Activated CD8-positive, alpha-beta memory T cell treated with anti-CD3 and anti-CD28 coated beads, Interleukin-2, amount 50 U/mL, for 24 hours (primary cell): ENCODE data around the gene S1PR2.
"Not testable (repeated sequence)": the region's sequence is repeated elsewhere in the genome, so short reads cannot be mapped to it uniquely, and the experiment has no call there.

Experiments used
- DNase-seq: peaks from one replicate; pipeline ENCODE4 v3.0.0-alpha.2; 2020; ENCODE audit errors: extremely low read depth

The S1PR2 gene

GRCh38 chr19:10254244-10254643, 23.1 kb upstream of the S1PR2 start:
- DNase-seq: no peak

GRCh38 chr19:10252707-10253106, 21.6 kb upstream of the S1PR2 start:
- no peak for DNase-seq

GRCh38 chr19:10251792-10252694, 20.9 kb upstream of the S1PR2 start, which contains the start of gene MRPL4:
Gene MRPL4 (plus strand): TSS chr19:10252214. CDS start chr19:10252254, 40 bp downstream.
- peak; percentile 93 for DNase-seq

GRCh38 chr19:10246511-10246910, 15.4 kb upstream of the S1PR2 start:
- no peak for DNase-seq

GRCh38 chr19:10245189-10245939, 14.2 kb upstream of the S1PR2 start:
- DNase-seq: no peak

GRCh38 chr19:10243606-10244005, 12.5 kb upstream of the S1PR2 start:
- no peak for DNase-seq

GRCh38 chr19:10241826-10242449, 10.8 kb upstream of the S1PR2 start:
- DNase-seq: not testable (repeated sequence)

GRCh38 chr19:10238172-10238783, 7.1 kb upstream of the S1PR2 start:
- DNase-seq: no peak

GRCh38 chr19:10237702-10238101, 6.6 kb upstream of the S1PR2 start:
- DNase-seq: no peak

- not testable (repeated sequence) for DNase-seq
These were observed 4.3 kb upstream of the S1PR2 start for GRCh38 chr19:10235409-10235808.

GRCh38 chr19:10235003-10235402, 3.9 kb upstream of the S1PR2 start:
- DNase-seq: no peak

- no peak for DNase-seq
These were observed 2.8 kb upstream of the S1PR2 start for GRCh38 chr19:10233946-10234345.

- DNase-seq: no peak
These were observed 589 bp upstream of the S1PR2 start for GRCh38 chr19:10231612-10232228.

- DNase-seq: no peak
These were observed 814 bp downstream of the S1PR2 start for GRCh38 chr19:10230173-10230860.

- DNase-seq: no peak
These were observed 2.2 kb downstream of the S1PR2 start for GRCh38 chr19:10228920-10229319.

- no peak for DNase-seq
These were observed 2.7 kb downstream of the S1PR2 start for GRCh38 chr19:10228393-10228792.

- DNase-seq: no peak
These were observed 3.8 kb downstream of the S1PR2 start for GRCh38 chr19:10227026-10227971.

GRCh38 chr19:10226376-10227025, 4.6 kb downstream of the S1PR2 start:
- DNase-seq: no peak

- no peak for DNase-seq
These were observed 5.1 kb downstream of the S1PR2 start for GRCh38 chr19:10226021-10226375.
